WTC11 (cell line): Measurements from ENCODE around the gene KLHDC7A. TPM values are rescaled to one million over a fixed set of nuclear protein-coding genes. Genes with fewer than 3 reads are reported as not detected.
A peak's percentile ranks its signal among the peaks of the same experiment; 100 is the strongest.

Experiments
- ATAC-seq: fragments of 200-7000 bp; cut with Tn5 transposase; 2 replicates; pipeline ENCODE4 v1.10.0; 2021; ENCODE audit warnings: mild to moderate bottlenecking, moderate library complexity
- CTCF ChIA-PET: fragments of 300-600 bp; sonication (Branson Sonifier 250); formaldehyde crosslinking; loops from one replicate; lab custom pipeline; 2021; ENCODE audit warnings: antibody characterized with exemption; lab: Charles Lee
- POLR2A ChIA-PET: fragments of 350-600 bp; sonication (Branson Sonifier 250); formaldehyde crosslinking; loops from one replicate; lab custom pipeline; 2021; ENCODE audit warnings: antibody characterized with exemption; lab: Charles Lee
- DNase-seq: peaks from one replicate; pipeline ENCODE4 v3.0.0; 2021; ENCODE audit warnings: low spot score
- H3K27ac Mint-ChIP-seq: 2 replicates; pipeline ENCODE4 v1.8.0; 2021; ENCODE audit warnings: mixed read lengths
- H3K27me3 Mint-ChIP-seq: 2 replicates; pipeline ENCODE4 v1.8.0; 2021; ENCODE audit warnings: low read depth, mild to moderate bottlenecking, moderate library complexity, mixed read lengths
- H3K36me3 Mint-ChIP-seq: 2 replicates; pipeline ENCODE4 v1.8.0; 2021; ENCODE audit warnings: mixed read lengths
- H3K4me1 Mint-ChIP-seq: 2 replicates; pipeline ENCODE4 v1.8.0; 2022; ENCODE audit warnings: mixed read lengths
- H3K4me3 Mint-ChIP-seq: 2 replicates; pipeline ENCODE4 v1.8.0; 2021; ENCODE audit warnings: mild to moderate bottlenecking, moderate library complexity, mixed read lengths
- H3K9me3 Mint-ChIP-seq: 2 replicates; pipeline ENCODE4 v1.8.0; 2021; ENCODE audit warnings: mixed read lengths
- ATF1 ChIP-seq: sonication (generic); formaldehyde crosslinking; IDR thresholded peaks from 2 replicates; pipeline ENCODE4 v1.8.1; 2023; ENCODE audit warnings: mild to moderate bottlenecking, moderate library complexity, missing genetic modification reagents
- ELF4 ChIP-seq: sonication (generic); formaldehyde crosslinking; IDR thresholded peaks from 2 replicates; pipeline ENCODE4 v1.8.1; 2022; ENCODE audit warnings: low read depth, mild to moderate bottlenecking, moderate library complexity, missing genetic modification reagents
- EMX1 ChIP-seq: fragments of 250-450 bp; sonication (Bioruptor Pico); IDR thresholded peaks from 2 replicates; pipeline ENCODE4 v1.8.0; 2021; ENCODE audit warnings: mild to moderate bottlenecking
- ESRRA ChIP-seq: sonication (generic); formaldehyde crosslinking; IDR thresholded peaks from 2 replicates; pipeline ENCODE4 v1.8.1; 2022; ENCODE audit warnings: mild to moderate bottlenecking, missing genetic modification reagents, borderline replicate concordance
- FOXJ3 ChIP-seq: sonication (generic); formaldehyde crosslinking; IDR thresholded peaks from 2 replicates; pipeline ENCODE4 v1.9.0; 2021; ENCODE audit warnings: missing genetic modification reagents, mild to moderate bottlenecking, borderline replicate concordance
- FOXK1 ChIP-seq: sonication (generic); formaldehyde crosslinking; IDR thresholded peaks from 2 replicates; pipeline ENCODE4 v1.8.0; 2022; ENCODE audit warnings: mild to moderate bottlenecking, moderate library complexity, missing genetic modification reagents
- GRHL2 ChIP-seq: fragments of 250-450 bp; sonication (Bioruptor Pico); IDR thresholded peaks from 2 replicates; pipeline ENCODE4 v1.8.0; 2022; ENCODE audit warnings: mild to moderate bottlenecking, moderate library complexity; ENCODE audit not compliant: insufficient replicate concordance, severe bottlenecking
- NFYB ChIP-seq: sonication (generic); formaldehyde crosslinking; conservative IDR thresholded peaks from 2 replicates; pipeline ENCODE4 v1.8.0; 2022; ENCODE audit warnings: low read depth, missing genetic modification reagents
- TEAD1 ChIP-seq: sonication (generic); formaldehyde crosslinking; IDR thresholded peaks from 2 replicates; pipeline ENCODE4 v1.8.0; 2022; ENCODE audit warnings: mild to moderate bottlenecking, missing genetic modification reagents
- ZNF121 ChIP-seq: sonication (generic); formaldehyde crosslinking; IDR thresholded peaks from 2 replicates; pipeline ENCODE4 v1.8.0; 2023; ENCODE audit warnings: missing genetic modification reagents
- total RNA-seq: library from RNA; stranded (reverse); gene quantifications from 3 replicates; pipeline ENCODE4 v1.2.3, GENCODE V29; 2021
- TF ChIP-seq, protein P1 (sequence below): fragments of 250-450 bp; sonication (Bioruptor Pico); conservative IDR thresholded peaks from 2 replicates; pipeline ENCODE4 v1.9.0; 2021; ENCODE audit warnings: mild to moderate bottlenecking
- TF ChIP-seq, protein P2 (sequence below): sonication (generic); formaldehyde crosslinking; IDR thresholded peaks from 2 replicates; pipeline ENCODE4 v1.8.1; 2023; ENCODE audit warnings: mild to moderate bottlenecking, missing genetic modification reagents

The KLHDC7A gene
- total RNA-seq, 1 experiment from 2014 or later = 14.3 TPM

DNA sequence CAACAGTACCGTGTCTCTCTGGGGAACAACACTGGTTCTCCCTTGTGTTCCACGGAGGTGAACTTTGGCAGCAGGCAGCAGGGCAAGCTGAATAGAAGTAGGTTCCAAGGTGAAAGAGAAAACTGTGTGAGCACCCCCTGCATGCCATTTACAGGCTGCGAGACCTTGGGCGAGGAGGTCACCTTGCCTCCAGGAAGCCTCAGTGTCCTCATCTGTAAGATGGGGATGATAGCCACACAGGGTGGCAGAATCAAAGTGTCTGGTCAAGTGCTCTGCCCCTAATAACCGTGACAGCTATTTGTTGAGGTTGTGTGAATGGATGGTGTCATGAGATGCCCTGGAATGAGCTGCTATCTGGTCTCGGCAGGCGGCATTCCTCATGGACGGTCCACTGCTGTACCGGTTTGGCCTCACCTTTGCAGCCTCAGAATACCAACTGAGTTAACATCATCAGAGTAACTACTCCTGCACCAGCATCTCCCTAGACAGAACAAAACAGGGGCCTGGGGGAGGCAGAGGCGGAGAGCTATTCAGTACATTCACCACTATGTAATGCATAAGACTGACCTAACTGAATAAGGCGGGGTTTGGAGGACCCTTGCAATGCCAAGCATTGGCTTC lies 7.4 kb upstream of the KLHDC7A start:
- TF ChIP-seq ESRRA = peak; percentile 89; the same call in 1 of the 2 replicates
- TF ChIP-seq, protein P1, sequence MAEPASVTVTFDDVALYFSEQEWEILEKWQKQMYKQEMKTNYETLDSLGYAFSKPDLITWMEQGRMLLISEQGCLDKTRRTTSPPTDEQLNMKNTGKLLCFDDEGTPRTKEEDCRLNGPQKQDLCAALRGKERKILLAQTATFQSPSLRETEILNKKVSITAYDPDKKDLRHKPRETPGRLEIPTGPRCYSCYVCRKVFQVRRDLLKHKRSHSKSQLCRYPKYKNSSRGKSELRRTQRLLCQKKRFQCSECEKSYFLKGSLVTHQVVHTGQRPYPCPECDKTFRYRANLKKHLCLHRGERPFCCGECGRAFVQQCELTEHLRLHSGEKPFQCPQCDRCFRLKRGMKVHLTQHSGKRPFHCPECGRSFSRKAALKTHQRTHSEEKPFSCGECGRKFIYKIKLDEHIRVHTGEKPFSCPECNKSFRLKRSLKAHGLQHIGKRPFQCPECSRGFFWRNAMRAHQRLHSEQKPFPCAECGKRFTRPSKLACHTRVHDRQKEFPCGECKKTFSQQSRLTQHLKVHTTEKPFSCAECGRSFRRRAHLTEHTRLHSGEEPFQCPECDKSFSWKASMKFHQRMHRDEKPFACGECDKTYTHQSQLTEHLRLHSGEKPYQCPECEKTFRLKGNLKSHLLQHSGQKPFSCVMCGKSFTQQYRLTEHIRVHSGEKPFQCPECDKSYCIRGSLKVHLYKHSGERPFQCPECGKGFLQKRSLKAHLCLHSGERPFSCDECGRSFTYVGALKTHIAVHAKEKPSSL (CRISPR knock-in tag) = no peak
- TF ChIP-seq NFYB (CRISPR knock-in tag) = no peak
- DNase-seq (no peak), ATAC-seq (no peak)
- CTCF ChIA-PET = interaction anchor here (1.2 to 1.4 kb wide), 2 partner anchors 13 to 102 kb away, joined by 3 to 6 read pairs; no protein-coding TSS in a partner anchor
- peaks cover 4% of the 10 kb centered on the region for H3K27me3 Mint-ChIP-seq
- H3K4me1 Mint-ChIP-seq = peaks cover 47% of the 10 kb centered on the region
- POLR2A ChIA-PET = no interaction called here
- H3K36me3 Mint-ChIP-seq = peaks cover 3% of the 10 kb centered on the region
- H3K4me3 Mint-ChIP-seq = no peak overlapping the region
- H3K27ac Mint-ChIP-seq = no peak overlapping the region
- H3K9me3 Mint-ChIP-seq = peaks cover 3% of the 10 kb centered on the region; the same call in 1 of the 2 replicates

DNA sequence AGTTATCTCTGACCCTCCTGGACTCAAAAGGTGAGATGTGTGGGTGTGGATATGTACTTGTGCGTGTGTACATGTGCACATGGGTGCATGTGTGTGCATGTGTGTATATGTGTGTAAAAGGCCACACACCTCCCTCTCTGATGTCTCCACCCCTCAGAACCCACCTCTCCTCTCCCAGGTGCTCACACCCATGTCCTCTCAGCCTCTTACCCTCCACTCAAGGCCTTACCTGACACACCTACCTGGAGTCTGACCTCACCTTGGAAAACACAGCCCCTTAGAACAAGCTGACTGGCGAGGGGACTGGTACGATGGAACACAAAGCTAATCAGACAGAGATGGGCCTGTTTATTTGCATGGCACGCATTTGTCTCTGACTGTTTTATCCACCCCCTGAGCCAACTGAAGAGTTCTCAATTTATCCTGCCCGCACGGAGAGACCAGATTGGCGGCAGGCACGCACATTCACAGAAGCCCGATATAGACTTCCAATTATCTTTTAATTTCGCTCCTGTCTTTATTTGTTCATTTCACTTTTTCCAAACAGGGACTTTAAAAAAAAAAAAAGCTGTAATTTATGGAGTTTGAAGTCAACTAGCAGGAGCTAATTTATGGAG lies 6.1 kb upstream of the KLHDC7A start:
- no peak for TF ChIP-seq ZNF121 (CRISPR knock-in tag)
- no peak for TF ChIP-seq FOXJ3
- TF ChIP-seq TEAD1 (CRISPR knock-in tag) = no peak
- no peak for TF ChIP-seq ATF1 (CRISPR knock-in tag)
- TF ChIP-seq, protein P2, sequence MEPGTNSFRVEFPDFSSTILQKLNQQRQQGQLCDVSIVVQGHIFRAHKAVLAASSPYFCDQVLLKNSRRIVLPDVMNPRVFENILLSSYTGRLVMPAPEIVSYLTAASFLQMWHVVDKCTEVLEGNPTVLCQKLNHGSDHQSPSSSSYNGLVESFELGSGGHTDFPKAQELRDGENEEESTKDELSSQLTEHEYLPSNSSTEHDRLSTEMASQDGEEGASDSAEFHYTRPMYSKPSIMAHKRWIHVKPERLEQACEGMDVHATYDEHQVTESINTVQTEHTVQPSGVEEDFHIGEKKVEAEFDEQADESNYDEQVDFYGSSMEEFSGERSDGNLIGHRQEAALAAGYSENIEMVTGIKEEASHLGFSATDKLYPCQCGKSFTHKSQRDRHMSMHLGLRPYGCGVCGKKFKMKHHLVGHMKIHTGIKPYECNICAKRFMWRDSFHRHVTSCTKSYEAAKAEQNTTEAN = no peak
- no peak for TF ChIP-seq FOXK1
- TF ChIP-seq GRHL2 = no peak
- TF ChIP-seq, protein P1 (CRISPR knock-in tag) = no peak

DNA sequence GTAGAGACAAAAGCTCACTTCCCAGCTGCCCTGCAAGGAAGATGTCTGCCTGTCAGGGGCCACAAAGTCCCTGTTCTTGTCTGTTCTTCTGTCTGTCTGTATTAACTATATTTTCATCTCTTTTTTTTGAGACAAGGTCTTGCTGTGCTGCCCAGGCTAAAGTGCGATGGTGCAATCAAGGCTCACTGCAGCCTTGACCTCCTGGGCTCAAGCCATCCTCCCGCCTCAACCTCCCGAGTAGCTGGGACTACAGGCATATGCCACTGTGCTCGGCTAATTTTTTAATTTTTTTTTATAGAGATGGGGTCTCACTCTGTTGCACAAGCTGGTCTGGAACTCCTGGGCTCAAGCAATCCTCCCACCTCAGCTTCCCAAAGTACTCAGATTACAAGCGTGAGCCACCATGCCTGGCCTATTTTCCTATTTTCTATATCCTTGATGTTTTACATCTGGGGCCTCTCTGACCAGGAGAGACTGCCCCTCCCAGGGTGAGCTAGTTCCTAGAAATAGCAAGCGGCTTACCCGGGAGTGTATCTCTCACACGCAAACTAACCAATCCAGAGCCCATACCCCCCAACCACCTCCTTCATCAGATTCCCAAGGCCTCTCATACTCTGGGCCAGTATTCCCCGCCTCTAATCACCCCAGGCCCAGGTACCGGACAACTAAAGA lies 5.4 kb upstream of the KLHDC7A start:
- TF ChIP-seq ELF4 (CRISPR knock-in tag) = no peak
- TF ChIP-seq ZNF121 (CRISPR knock-in tag) = peak; percentile 90
- no peak for TF ChIP-seq EMX1 (CRISPR knock-in tag)
- TF ChIP-seq, all 79 proteins: peak for 1
- DNase-seq = no peak
- no peaks in the 10 kb centered on the region; the same call in 1 of the 2 replicates for H3K27me3 Mint-ChIP-seq
- H3K4me1 Mint-ChIP-seq = peaks cover 53% of the 10 kb centered on the region
- ChIA-PET CTCF (interaction anchor here (1.3 to 1.8 kb wide), 3 partner anchors 11 to 106 kb away, joined by 3 to 5 read pairs (median 3); no protein-coding TSS in a partner anchor), POLR2A (interaction anchor here (0.6 kb wide), 1 partner anchor 104 kb away, joined by 3 read pairs; no protein-coding TSS in a partner anchor)
- no peak overlapping the region for H3K4me3 Mint-ChIP-seq
- peak; percentile 14; the same call in 1 of the 2 replicates for ATAC-seq
- H3K36me3 Mint-ChIP-seq = no peaks in the 10 kb centered on the region
- no peaks in the 10 kb centered on the region for H3K9me3 Mint-ChIP-seq
- no peak overlapping the region for H3K27ac Mint-ChIP-seq

More for the DNA sequence above, 6.1 kb upstream of the KLHDC7A start:
- no peak overlapping the region for H3K27ac Mint-ChIP-seq
- no peak overlapping the region for H3K4me3 Mint-ChIP-seq
- ATAC-seq = no peak
- DNase-seq = no peak
- H3K9me3 Mint-ChIP-seq = no peaks in the 10 kb centered on the region
- no peaks in the 10 kb centered on the region; the same call in 1 of the 2 replicates for H3K27me3 Mint-ChIP-seq
- ChIA-PET CTCF (interaction anchor here (0.7 to 1.8 kb wide), 4 partner anchors 11 to 864 kb away, joined by 3 to 5 read pairs (median 4); no protein-coding TSS in a partner anchor), POLR2A (interaction anchor here (0.6 kb wide), 1 partner anchor 104 kb away, joined by 3 read pairs; no protein-coding TSS in a partner anchor)
- H3K36me3 Mint-ChIP-seq = no peaks in the 10 kb centered on the region
- peaks cover 51% of the 10 kb centered on the region for H3K4me1 Mint-ChIP-seq
